Measurements from ENCODE around the gene SRF. TPM values are rescaled to one million over a fixed set of nuclear protein-coding genes. Genes with fewer than 3 reads are reported as not detected.

The SRF gene
- total RNA-seq: 37.5 and 37.8 TPM in 2 replicates
- long read RNA-seq, partial matches to known transcripts: 0 of 1 reads
- long read RNA-seq, other reads (novel, unspliced or antisense): 1 of 1 reads

DNA sequence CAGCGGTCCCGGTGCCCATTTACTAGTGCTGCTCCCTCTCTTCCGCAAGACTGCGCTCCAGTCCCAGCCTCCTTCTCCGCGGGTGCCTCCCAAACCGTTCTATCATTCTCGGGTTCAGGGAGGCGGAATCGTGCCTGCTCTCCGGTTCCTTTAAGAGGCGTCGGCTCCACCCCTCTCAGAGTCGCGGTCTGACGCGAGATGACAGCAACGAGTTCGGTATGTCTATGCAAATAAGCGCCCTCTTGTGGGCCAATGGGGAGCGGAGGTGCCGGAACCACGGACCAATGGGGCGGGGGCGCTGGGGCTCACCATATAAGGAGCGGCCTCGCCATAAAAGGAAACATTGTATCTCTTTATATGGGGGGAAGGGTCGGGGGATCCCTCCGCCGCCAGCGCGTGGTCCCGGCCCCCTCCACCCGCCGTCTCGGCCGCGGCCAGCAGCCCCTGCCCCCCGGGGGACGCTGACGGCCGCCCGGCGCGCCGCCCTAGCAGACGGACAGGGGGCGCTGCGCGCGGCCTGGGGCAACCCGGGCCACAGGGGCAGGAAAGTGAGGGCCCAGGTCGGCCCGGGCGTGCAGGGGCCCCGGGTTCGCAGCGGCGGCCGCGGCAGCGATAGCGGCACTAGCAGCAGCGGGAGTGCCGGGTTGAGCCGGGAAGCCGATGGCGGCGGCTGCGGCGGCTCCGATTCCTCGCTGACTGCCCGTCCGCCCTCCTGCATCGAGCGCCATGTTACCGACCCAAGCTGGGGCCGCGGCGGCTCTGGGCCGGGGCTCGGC lies at the start of gene SRF:
TSS of gene SRF (plus strand) at position 339 of the 776 bp plus-strand sequence. CDS start at position 727, 388 bp downstream.
- peak within 1 kb of the TSS; percentile 90 for H3K4me3 Mint-ChIP-seq
- no peaks in the 10 kb centered on the region for H3K27me3 Mint-ChIP-seq (ENCODE audit: low read depth)
- H3K4me1 Mint-ChIP-seq: peaks cover 39% of the 10 kb centered on the region
- peak within 1 kb of the TSS; percentile 95 for H3K27ac Mint-ChIP-seq (ENCODE audit: unreplicated experiment)
- peak; percentile 100 for DNase-seq (ENCODE audit: low read depth, low spot score)
- no peaks in the 10 kb centered on the region for H3K36me3 Mint-ChIP-seq (ENCODE audit: low read depth)
- TF ChIP-seq, protein P1, sequence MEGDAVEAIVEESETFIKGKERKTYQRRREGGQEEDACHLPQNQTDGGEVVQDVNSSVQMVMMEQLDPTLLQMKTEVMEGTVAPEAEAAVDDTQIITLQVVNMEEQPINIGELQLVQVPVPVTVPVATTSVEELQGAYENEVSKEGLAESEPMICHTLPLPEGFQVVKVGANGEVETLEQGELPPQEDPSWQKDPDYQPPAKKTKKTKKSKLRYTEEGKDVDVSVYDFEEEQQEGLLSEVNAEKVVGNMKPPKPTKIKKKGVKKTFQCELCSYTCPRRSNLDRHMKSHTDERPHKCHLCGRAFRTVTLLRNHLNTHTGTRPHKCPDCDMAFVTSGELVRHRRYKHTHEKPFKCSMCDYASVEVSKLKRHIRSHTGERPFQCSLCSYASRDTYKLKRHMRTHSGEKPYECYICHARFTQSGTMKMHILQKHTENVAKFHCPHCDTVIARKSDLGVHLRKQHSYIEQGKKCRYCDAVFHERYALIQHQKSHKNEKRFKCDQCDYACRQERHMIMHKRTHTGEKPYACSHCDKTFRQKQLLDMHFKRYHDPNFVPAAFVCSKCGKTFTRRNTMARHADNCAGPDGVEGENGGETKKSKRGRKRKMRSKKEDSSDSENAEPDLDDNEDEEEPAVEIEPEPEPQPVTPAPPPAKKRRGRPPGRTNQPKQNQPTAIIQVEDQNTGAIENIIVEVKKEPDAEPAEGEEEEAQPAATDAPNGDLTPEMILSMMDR (conservative IDR thresholded peaks at IDR 0.05): peak; percentile 82
- no peaks in the 10 kb centered on the region for H3K9me3 Mint-ChIP-seq

DNA sequence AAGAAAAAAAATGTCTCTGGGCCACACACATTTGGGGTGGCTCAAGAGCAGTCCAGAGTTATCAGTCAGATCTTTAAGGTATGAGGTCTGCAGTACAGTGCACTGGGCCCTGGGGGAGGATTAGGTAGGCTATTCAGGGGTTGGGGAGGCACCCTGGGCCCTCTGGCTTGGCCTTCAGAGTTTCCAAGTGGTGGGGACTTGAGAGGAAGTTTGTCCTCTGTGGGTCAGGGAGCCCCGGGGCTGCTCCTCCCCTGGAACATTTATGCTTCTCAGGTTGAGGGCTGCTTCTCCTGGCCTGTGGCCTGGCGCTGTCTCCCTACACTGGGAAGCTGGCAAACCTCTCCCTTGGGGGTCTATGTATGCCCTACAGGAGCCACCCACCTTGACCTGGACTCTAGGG lies 48.9 kb upstream of the SRF start:
- Mint-ChIP-seq H3K4me1 (peaks cover 15% of the 10 kb centered on the region), H3K9me3 (no peaks in the 10 kb centered on the region), H3K36me3 (ENCODE audit: low read depth) (no peaks in the 10 kb centered on the region), H3K27ac (ENCODE audit: unreplicated experiment) (no peak overlapping the region), H3K27me3 (ENCODE audit: low read depth) (no peaks in the 10 kb centered on the region), H3K4me3 (no peak overlapping the region)
- TF ChIP-seq, protein P1 (conservative IDR thresholded peaks at IDR 0.05): no peak
- no peak for DNase-seq (ENCODE audit: low read depth, low spot score)

DNA sequence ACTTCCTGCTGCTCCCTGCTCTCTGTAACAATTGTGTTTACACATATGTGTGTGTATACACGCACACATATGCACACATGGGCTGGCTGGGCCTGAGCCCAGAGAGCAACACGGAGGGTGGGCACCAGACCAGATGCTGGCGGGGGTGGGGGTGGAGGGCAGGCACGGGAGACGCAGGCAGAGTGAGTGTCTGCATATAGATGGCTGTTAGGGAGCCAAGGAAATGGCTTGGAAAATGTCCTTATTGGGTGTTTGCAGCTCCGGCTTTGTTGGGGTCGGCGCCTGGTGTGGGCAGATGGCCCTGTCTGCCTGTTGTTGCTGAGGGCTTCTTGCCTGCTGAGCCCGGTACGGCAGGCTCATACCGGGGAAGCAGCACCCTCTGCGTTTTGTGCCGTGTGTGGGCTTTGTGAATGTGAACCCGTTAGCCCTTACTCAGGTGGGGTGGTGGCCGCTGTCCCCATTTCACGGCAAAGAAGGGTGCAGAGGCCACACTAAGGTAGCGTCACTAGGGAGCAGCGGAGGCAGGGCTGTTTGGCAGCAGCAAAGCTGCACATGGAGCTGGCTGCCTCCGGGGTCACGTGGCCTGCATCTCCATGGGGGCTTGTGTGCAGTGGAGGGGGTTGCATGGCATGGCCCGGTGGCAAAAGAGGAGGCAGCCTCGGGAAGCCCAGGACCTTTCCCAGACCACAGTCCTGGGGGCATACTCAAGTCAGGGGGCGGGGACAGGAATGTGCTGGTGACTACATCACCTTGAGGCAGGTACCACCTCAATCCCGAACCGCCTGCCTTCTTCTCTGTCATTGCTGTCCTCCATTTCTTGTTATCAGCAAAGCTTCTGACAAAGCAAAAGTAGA lies 47.4 kb upstream of the SRF start:
- H3K27me3 Mint-ChIP-seq (ENCODE audit: low read depth): no peaks in the 10 kb centered on the region

DNA sequence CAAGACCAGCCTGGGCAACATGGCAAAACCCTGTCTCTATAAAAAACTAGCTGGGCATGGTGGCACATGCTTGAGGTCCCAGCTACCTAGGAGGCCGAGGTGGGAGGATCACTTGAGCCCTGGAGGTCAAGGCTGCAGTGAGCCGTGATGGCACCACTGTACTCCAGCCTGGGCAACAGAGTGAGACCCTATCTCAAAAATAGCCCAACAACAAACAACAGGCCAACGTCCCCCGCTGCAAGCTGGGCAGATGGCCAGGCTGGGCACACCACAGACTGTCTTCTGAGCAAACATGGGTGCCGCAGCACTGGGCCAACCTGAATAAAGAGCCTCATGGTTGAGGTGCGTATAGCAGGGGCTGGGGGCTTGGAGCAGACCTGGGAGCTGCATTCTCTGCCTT lies 46.6 kb upstream of the SRF start:
- no peak for DNase-seq (ENCODE audit: low read depth, low spot score)
- TF ChIP-seq, protein P1 (conservative IDR thresholded peaks at IDR 0.05): no peak
- Mint-ChIP-seq H3K27me3 (ENCODE audit: low read depth) (no peaks in the 10 kb centered on the region), H3K27ac (ENCODE audit: unreplicated experiment) (no peak overlapping the region), H3K36me3 (ENCODE audit: low read depth) (no peaks in the 10 kb centered on the region), H3K4me1 (peaks cover 15% of the 10 kb centered on the region), H3K4me3 (no peak overlapping the region), H3K9me3 (no peaks in the 10 kb centered on the region)

More for the DNA sequence above, 47.4 kb upstream of the SRF start:
- Mint-ChIP-seq H3K4me1 (peaks cover 15% of the 10 kb centered on the region), H3K27ac (ENCODE audit: unreplicated experiment) (peak overlapping the region; percentile 83), H3K9me3 (no peaks in the 10 kb centered on the region), H3K36me3 (ENCODE audit: low read depth) (no peaks in the 10 kb centered on the region), H3K4me3 (no peak overlapping the region)
- TF ChIP-seq, protein P1 (conservative IDR thresholded peaks at IDR 0.05): no peak
- no peak for DNase-seq (ENCODE audit: low read depth, low spot score)

DNA sequence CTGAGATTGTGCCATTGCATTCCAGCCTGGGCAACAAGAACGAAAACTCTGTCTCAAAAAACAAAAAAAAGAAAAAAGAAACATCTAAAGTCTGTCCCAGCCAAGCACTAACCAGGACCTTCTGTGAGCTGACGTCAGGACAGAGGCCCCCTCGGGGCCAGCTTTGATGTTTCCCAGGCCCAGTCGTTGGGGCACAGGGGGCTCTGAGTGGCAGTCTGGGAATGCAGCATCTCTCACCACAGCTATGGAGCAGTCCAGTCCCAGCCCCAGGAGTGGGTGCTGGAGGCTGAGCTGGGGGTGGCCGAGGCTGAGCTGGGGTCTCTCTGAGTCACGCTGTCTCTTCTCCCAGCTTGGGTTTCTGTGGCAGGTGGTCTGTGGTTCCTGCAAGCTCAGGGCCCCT lies 46.0 kb upstream of the SRF start:
- H3K4me3 Mint-ChIP-seq: no peak overlapping the region
- H3K27ac Mint-ChIP-seq (ENCODE audit: unreplicated experiment): no peak overlapping the region
- TF ChIP-seq, protein P1 (conservative IDR thresholded peaks at IDR 0.05): no peak
- H3K36me3 Mint-ChIP-seq (ENCODE audit: low read depth): no peaks in the 10 kb centered on the region
- no peaks in the 10 kb centered on the region for H3K27me3 Mint-ChIP-seq (ENCODE audit: low read depth)
- DNase-seq (ENCODE audit: low read depth, low spot score): no peak
- peaks cover 15% of the 10 kb centered on the region for H3K4me1 Mint-ChIP-seq
- H3K9me3 Mint-ChIP-seq: no peaks in the 10 kb centered on the region

All from neural crest cell (in vitro differentiated cells).